Panc1 (cell line): Measurements from ENCODE around the gene CARMIL1.

ENCODE experiments used
- CTCF ChIP-seq: fragments of 450-650 bp; IDR thresholded peaks from 2 replicates; pipeline ENCODE4 v1.5.1; 2017; ENCODE audit warnings: mild to moderate bottlenecking
- POLR2AphosphoS5 ChIP-seq: IDR thresholded peaks from 2 replicates; pipeline ENCODE4 v1.6.1; 2012; ENCODE audit warnings: mild to moderate bottlenecking, low read depth, low read length, moderate library complexity

- TF ChIP-seq POLR2AphosphoS5, result no peak
- no peak for TF ChIP-seq CTCF
Observed at GRCh38 chr6:25542984-25543910, 264.1 kb downstream of the CARMIL1 start.
